GM12878 (cell line): ENCODE data around the gene ITM2A. TPM values are rescaled to one million over a fixed set of nuclear protein-coding genes. Genes with fewer than 3 reads are reported as not detected.

ENCODE experiments used
- ATAC-seq: fragments of 200-7000 bp; cut with Tn5 transposase; 3 replicates; pipeline ENCODE4 v1.9.1; 2020; ENCODE audit warnings: mild to moderate bottlenecking, moderate library complexity
- BruUV-seq: library from RNA; stranded (reverse); fragments of 400-500 nt; replicated peaks from 2 replicates; lab custom pipeline; 2021; lab: Mats Ljungman, UMichigan
- CTCF ChIA-PET: fragments of 300-600 bp; sonication (Branson Sonifier 250); formaldehyde crosslinking; extraction: SDS; loops from one replicate; lab custom pipeline; 2021; ENCODE audit warnings: inconsistent platforms; lab: Yijun Ruan, JAX
- POLR2A ChIA-PET: fragments of 350-600 bp; formaldehyde crosslinking; extraction: SDS; loops from one replicate; lab custom pipeline; 2021; ENCODE audit warnings: inconsistent platforms; lab: Charles Lee
- RAD21 ChIA-PET: fragments of 300-600 bp; sonication (Branson Sonifier 250); formaldehyde crosslinking; loops from one replicate; lab custom pipeline; 2023; ENCODE audit warnings: antibody characterized with exemption; ENCODE audit not compliant: unreplicated experiment; lab: Charles Lee
- SMC1A ChIA-PET: fragments of 300-600 bp; sonication (Branson Sonifier 250); formaldehyde crosslinking; loops from one replicate; lab custom pipeline; 2023; ENCODE audit not compliant: unreplicated experiment, uncharacterized antibody; lab: Charles Lee
- DNase-seq: peaks from one replicate; pipeline ENCODE4 v3.0.0-alpha.2; 2011; ENCODE audit warnings: low read depth, low spot score
- FAIRE-seq: peaks from 3 replicates; lab custom pipeline; 2011; peaks lifted over from hg19 to GRCh38; lab: Jason Lieb, UNC
- H2AFZ ChIP-seq: 2 replicates; pipeline ENCODE4 v1.6.0; 2011; ENCODE audit warnings: low read depth, low read length, control low read depth; ENCODE audit not compliant: control insufficient read depth
- H3K27ac ChIP-seq: 2 replicates; pipeline ENCODE4 v1.5.1; 2011; ENCODE audit warnings: control low read depth; ENCODE audit not compliant: control insufficient read depth, insufficient read depth
- H3K27me3 ChIP-seq, 2 experiments: replicated peaks in 1 of 2; 2 replicates each; pipeline versions ENCODE4 v1.6.0 to v1.6.1; 2011; ENCODE audit warnings: low read length in 1 of 2; ENCODE audit not compliant: control insufficient read depth in 2 of 2, insufficient read depth in 2 of 2
- H3K36me3 ChIP-seq, 2 experiments: 2 replicates each; pipeline ENCODE4 v1.5.1; 2011; ENCODE audit warnings: low read length in 1 of 2; ENCODE audit not compliant: control insufficient read depth in 2 of 2, insufficient read depth in 2 of 2
- H3K4me1 ChIP-seq: 2 replicates; pipeline ENCODE4 v1.6.1; 2011; ENCODE audit warnings: mild to moderate bottlenecking, low read length, moderate library complexity, mixed read lengths; ENCODE audit not compliant: control insufficient read depth, insufficient read depth
- H3K4me2 ChIP-seq: 2 replicates; pipeline ENCODE4 v1.6.0; 2011; ENCODE audit warnings: control low read depth; ENCODE audit not compliant: control insufficient read depth, insufficient read depth
- H3K4me3 ChIP-seq: fragments of 200-600 bp; sonication (generic); 2 replicates; pipeline ENCODE4 v1.5.1; 2016
- H3K79me2 ChIP-seq: 2 replicates; pipeline ENCODE4 v1.6.0; 2011; ENCODE audit warnings: low read length; ENCODE audit not compliant: control insufficient read depth, insufficient read depth
- H3K9ac ChIP-seq: 2 replicates; pipeline ENCODE4 v1.8.0; 2011; ENCODE audit warnings: low read length, control low read depth, mixed read lengths; ENCODE audit not compliant: control insufficient read depth, insufficient read depth
- H3K9me3 ChIP-seq: replicated peaks from 3 replicates; pipeline ENCODE4 v1.5.1; 2011; ENCODE audit warnings: mild to moderate bottlenecking, low read length; ENCODE audit not compliant: control insufficient read depth, insufficient read depth
- H4K20me1 ChIP-seq: 2 replicates; pipeline ENCODE4 v1.6.0; 2011; ENCODE audit not compliant: control insufficient read depth, insufficient read depth
- CREB1 ChIP-seq: IDR thresholded peaks from 2 replicates; pipeline ENCODE4 v1.6.1; 2012; ENCODE audit warnings: low read depth, mild to moderate bottlenecking, inconsistent platforms
- FOXM1 ChIP-seq: IDR thresholded peaks from 2 replicates; pipeline ENCODE4 v1.6.1; 2012; ENCODE audit warnings: low read depth, mild to moderate bottlenecking, inconsistent platforms, low read length, moderate library complexity
- GATAD2B ChIP-seq: fragments of 450-650 bp; conservative IDR thresholded peaks from 2 replicates; pipeline ENCODE4 v1.6.1; 2017; ENCODE audit warnings: low read depth, mild to moderate bottlenecking, moderate library complexity
- HDAC2 ChIP-seq: fragments of 200-600 bp; sonication (generic); IDR thresholded peaks from 2 replicates; pipeline ENCODE4 v1.6.1; 2017
- KAT2A ChIP-seq: conservative IDR thresholded peaks from 2 replicates; pipeline ENCODE4 v1.6.1; 2011; ENCODE audit warnings: low read depth, low read length; ENCODE audit not compliant: control insufficient read depth
- KDM1A ChIP-seq: fragments of 200-600 bp; sonication (generic); IDR thresholded peaks from 2 replicates; pipeline ENCODE4 v1.6.1; 2016; ENCODE audit warnings: borderline replicate concordance
- MYC ChIP-seq: IDR thresholded peaks from 2 replicates; pipeline ENCODE4 v1.6.1; 2011; ENCODE audit warnings: mild to moderate bottlenecking, low read length, moderate library complexity, inconsistent platforms; ENCODE audit not compliant: insufficient read depth, insufficient replicate concordance, insufficient read length, severe bottlenecking
- RUNX3 ChIP-seq: IDR thresholded peaks from 2 replicates; pipeline ENCODE4 v1.6.1; 2012; ENCODE audit warnings: low read length, inconsistent platforms
- SPI1 ChIP-seq: IDR thresholded peaks from 2 replicates; pipeline ENCODE4 v1.6.1; 2011; ENCODE audit warnings: low read depth, mild to moderate bottlenecking, low read length, moderate library complexity, borderline replicate concordance; ENCODE audit not compliant: insufficient read depth
- ZZZ3 ChIP-seq: IDR thresholded peaks from 2 replicates; pipeline ENCODE4 v1.6.1; 2011; ENCODE audit warnings: low read depth; ENCODE audit not compliant: control insufficient read depth, insufficient read length
- WGBS: methylation state at CpG from one replicate; pipeline ENCODE4 v1.1.6; 2016; ENCODE audit warnings: low lambda C conversion rate; ENCODE audit not compliant: insufficient replicate concordance, insufficient coverage; ENCODE audit errors: missing lambda C conversion rate; 5-methylcytosine and 5-hydroxymethylcytosine counted together
- in situ Hi-C: fragments of 300-500 bp; cut with MboI; formaldehyde crosslinking; loops from 9 replicates; pipeline ENCODE4 v1.14.3; 2018; ENCODE audit warnings: mixed read lengths
- intact Hi-C: fragments of 100-400 bp; cut with micrococcal nuclease; formaldehyde crosslinking; loops from one replicate; pipeline ENCODE4 v1.14.2; 2022; ENCODE audit not compliant: unreplicated experiment
- polyA plus RNA-seq, 11 experiments: library from polyadenylated mRNA; depleted of rRNA in 4 of 11; unstranded in 6 of 11; stranded (reverse) in 5 of 11; fragments of >200 nt; fragmentation: Nextera tagmentation in 4 of 11; fragmentation: Illumina TruSeq in 1 of 11; extraction: Ambion mirVana in 4 of 11; extraction: Trizol in 1 of 11; gene quantifications; 1 replicate in 1 of 11; 2 replicates in 10 of 11; pipeline versions ENCODE4 v1.2.1 to v1.2.3, GENCODE V29; 2011 to 2016; ENCODE audit warnings: inconsistent platforms in 2 of 11, missing spikeins in 2 of 11, low read depth in 1 of 11
- total RNA-seq, 4 experiments: library from RNA; depleted of rRNA in 3 of 4; stranded (reverse); fragments of >200 nt in 3 of 4; fragmentation: Illumina TruSeq in 1 of 4; extraction: Trizol in 1 of 4; gene quantifications; 2 replicates each; pipeline versions ENCODE4 v1.2.1 to v1.2.3, GENCODE V29; 2013 to 2021
- TF ChIP-seq, protein P1 (sequence below): fragments of 450-650 bp; IDR thresholded peaks from 2 replicates; pipeline ENCODE4 v1.6.1; 2016; ENCODE audit warnings: mild to moderate bottlenecking
- TF ChIP-seq, protein P2 (sequence below): fragments of 450-650 bp; IDR thresholded peaks from 2 replicates; pipeline ENCODE4 v1.6.1; 2016; ENCODE audit warnings: mild to moderate bottlenecking, moderate library complexity, borderline replicate concordance

ITM2A gene
- total and polyA plus RNA-seq, 10 of the 15 experiments (the other 5 are each of a cell fraction or from before 2014, with no cell fraction given), result 29.6 to 202 (median 44.9) TPM

DNA sequence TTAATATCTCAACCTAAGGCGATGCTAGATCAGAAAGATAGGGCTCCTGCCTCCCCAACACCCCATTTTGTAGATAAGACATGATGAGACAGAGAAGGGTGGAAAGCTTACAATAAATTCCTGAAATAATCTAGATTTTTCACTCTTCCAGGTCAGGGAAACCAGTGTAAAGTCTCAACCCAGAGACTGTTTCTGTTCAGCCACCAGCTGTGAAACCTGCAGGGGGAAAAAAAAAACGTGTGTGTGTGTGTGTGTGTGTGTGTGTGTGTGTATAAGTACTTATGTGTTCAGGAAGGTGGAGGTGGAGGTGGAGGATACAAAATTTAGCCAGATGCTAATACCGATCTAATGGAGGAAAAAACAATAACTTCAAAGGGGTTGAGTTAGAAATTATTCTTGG lies 773 bp upstream of the ITM2A start:
- 50% methylated on average over 3 of the region's 3 CpGs for WGBS
- Histone ChIP-seq H3K36me3 (no peaks in the 10 kb centered on the region), H3K9me3 (no peaks in the 10 kb centered on the region), H3K4me2 (peak overlapping the region; percentile 77; the same call in 1 of the 2 replicates), H4K20me1 (no peaks in the 10 kb centered on the region), H3K4me1 (no peaks in the 10 kb centered on the region; the same call in 1 of the 2 replicates), H2AFZ (peak overlapping the region; percentile 68; the same call in 1 of the 2 replicates), H3K9ac (no peak overlapping the region), H3K27ac (peak overlapping the region; percentile 52; the same call in 1 of the 2 replicates), H3K4me3 (no peak overlapping the region), H3K79me2 (peaks cover 7% of the 10 kb centered on the region), H3K27me3 (no peaks in the 10 kb centered on the region)
- FAIRE-seq (no peak), ATAC-seq (no peak), DNase-seq (no peak)
- BruUV-seq, result no TSS peak
- ChIA-PET SMC1A (no interaction called here), CTCF (interaction anchor here (1.1 kb wide), 1 partner anchor 44 kb away, joined by 3 read pairs; no protein-coding TSS in a partner anchor), POLR2A (no interaction called here), RAD21 (interaction anchor here (0.5 to 1.2 kb wide), 2 partner anchors 106 to 224 kb away, joined by 3 to 4 read pairs; no protein-coding TSS in a partner anchor)
- no peak for TF ChIP-seq FOXM1
- no peak for TF ChIP-seq ZZZ3
- no peak for TF ChIP-seq SPI1
- TF ChIP-seq GATAD2B, result no peak
- TF ChIP-seq KAT2A, result no peak
- TF ChIP-seq HDAC2, result no peak
- no peak for TF ChIP-seq MYC
- intact Hi-C loops (loop anchor here (10.0 kb wide), 1 partner anchor 413 kb away; no protein-coding TSS in a partner anchor), in situ Hi-C loops (no loop called here)

DNA sequence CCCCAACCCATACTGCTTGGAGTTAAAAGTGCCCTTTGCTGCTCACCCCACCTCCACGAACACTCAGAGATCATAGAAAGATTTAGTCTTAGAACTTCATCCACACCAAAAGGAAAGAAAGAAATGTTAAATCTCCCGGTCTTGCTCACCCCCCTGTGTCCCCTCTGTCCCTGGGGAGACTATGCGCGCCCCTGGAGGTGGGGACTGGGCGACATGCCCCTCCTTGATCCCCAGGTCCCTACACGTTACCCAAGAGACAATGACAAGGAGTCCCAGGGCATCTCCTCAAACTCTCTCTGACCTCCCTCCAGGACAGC lies 620 bp downstream of the ITM2A start:
- Histone ChIP-seq H3K9me3 (no peaks in the 10 kb centered on the region), H4K20me1 (no peaks in the 10 kb centered on the region), H3K9ac (peak overlapping the region; percentile 58), H3K36me3 (no peaks in the 10 kb centered on the region), H3K79me2 (peaks cover 7% of the 10 kb centered on the region), H3K4me1 (no peaks in the 10 kb centered on the region; the same call in 1 of the 2 replicates), H3K4me3 (peak overlapping the region; percentile 72; the same call in 1 of the 2 replicates), H3K27ac (peak overlapping the region; percentile 52), H3K4me2 (peak overlapping the region; percentile 77), H3K27me3 (no peaks in the 10 kb centered on the region), H2AFZ (peak overlapping the region; percentile 68)
- RAD21 ChIA-PET, result interaction anchor here (1.4 kb wide), 1 partner anchor 47 kb away, joined by 6 read pairs; no protein-coding TSS in a partner anchor
- POLR2A ChIA-PET, result no interaction called here
- no TSS peak for BruUV-seq
- intact Hi-C loops, result loop anchor here (10.0 kb wide), 1 partner anchor 412 kb away; no protein-coding TSS in a partner anchor
- 5% methylated on average over 6 of the region's 6 CpGs for whole genome bisulfite sequencing
- CTCF ChIA-PET, result no interaction called here
- FAIRE-seq, result no peak
- SMC1A ChIA-PET, result interaction anchor here (1.1 to 1.7 kb wide), 4 partner anchors 40 to 184 kb away, joined by 3 to 6 read pairs (median 3); no protein-coding TSS in a partner anchor
- no peak; the same call in 2 of the 3 replicates for ATAC-seq
- in situ Hi-C loops, result no loop called here
- DNase-seq, result no peak
- TF ChIP-seq, protein P1, sequence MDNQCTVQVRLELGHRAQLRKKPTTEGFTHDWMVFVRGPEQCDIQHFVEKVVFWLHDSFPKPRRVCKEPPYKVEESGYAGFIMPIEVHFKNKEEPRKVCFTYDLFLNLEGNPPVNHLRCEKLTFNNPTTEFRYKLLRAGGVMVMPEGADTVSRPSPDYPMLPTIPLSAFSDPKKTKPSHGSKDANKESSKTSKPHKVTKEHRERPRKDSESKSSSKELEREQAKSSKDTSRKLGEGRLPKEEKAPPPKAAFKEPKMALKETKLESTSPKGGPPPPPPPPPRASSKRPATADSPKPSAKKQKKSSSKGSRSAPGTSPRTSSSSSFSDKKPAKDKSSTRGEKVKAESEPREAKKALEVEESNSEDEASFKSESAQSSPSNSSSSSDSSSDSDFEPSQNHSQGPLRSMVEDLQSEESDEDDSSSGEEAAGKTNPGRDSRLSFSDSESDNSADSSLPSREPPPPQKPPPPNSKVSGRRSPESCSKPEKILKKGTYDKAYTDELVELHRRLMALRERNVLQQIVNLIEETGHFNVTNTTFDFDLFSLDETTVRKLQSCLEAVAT, result 0 out of 2 replicates have a peak, but pooled peaks have one; percentile 37
- no peak for TF ChIP-seq RUNX3
- no peak for TF ChIP-seq KDM1A
- TF ChIP-seq, protein P2, sequence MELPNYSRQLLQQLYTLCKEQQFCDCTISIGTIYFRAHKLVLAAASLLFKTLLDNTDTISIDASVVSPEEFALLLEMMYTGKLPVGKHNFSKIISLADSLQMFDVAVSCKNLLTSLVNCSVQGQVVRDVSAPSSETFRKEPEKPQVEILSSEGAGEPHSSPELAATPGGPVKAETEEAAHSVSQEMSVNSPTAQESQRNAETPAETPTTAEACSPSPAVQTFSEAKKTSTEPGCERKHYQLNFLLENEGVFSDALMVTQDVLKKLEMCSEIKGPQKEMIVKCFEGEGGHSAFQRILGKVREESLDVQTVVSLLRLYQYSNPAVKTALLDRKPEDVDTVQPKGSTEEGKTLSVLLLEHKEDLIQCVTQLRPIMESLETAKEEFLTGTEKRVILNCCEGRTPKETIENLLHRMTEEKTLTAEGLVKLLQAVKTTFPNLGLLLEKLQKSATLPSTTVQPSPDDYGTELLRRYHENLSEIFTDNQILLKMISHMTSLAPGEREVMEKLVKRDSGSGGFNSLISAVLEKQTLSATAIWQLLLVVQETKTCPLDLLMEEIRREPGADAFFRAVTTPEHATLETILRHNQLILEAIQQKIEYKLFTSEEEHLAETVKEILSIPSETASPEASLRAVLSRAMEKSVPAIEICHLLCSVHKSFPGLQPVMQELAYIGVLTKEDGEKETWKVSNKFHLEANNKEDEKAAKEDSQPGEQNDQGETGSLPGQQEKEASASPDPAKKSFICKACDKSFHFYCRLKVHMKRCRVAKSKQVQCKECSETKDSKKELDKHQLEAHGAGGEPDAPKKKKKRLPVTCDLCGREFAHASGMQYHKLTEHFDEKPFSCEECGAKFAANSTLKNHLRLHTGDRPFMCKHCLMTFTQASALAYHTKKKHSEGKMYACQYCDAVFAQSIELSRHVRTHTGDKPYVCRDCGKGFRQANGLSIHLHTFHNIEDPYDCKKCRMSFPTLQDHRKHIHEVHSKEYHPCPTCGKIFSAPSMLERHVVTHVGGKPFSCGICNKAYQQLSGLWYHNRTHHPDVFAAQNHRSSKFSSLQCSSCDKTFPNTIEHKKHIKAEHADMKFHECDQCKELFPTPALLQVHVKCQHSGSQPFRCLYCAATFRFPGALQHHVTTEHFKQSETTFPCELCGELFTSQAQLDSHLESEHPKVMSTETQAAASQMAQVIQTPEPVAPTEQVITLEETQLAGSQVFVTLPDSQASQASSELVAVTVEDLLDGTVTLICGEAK, result no peak
- TF ChIP-seq CREB1, result no peak
